Activated naive CD4-positive, alpha-beta T cell treated with anti-CD3 and anti-CD28 coated beads, Interleukin-2, amount 50 U/mL, for 72 hours (primary cell): ENCODE data around the gene MVB12B. TPM values are rescaled to one million over a fixed set of nuclear protein-coding genes. Genes with fewer than 3 reads are reported as not detected.

Source experiments
- ATAC-seq, 2 donors: fragments of 150-1000 bp; cut with Tn5 transposase; 2 replicates each; pipeline ENCODE4 v1.10.0; 2021; ENCODE audit warnings: mild to moderate bottlenecking in 2 of 2, moderate library complexity in 2 of 2
- DNase-seq, 2 donors: peaks; one replicate each; pipeline ENCODE4 v3.0.0; 2021 to 2022; ENCODE audit warnings: low spot score in 2 of 2
- H3K27ac Mint-ChIP-seq, 2 donors: one replicate each; pipeline ENCODE4 v1.8.0; 2022; ENCODE audit warnings: mild to moderate bottlenecking in 2 of 2, mixed read lengths in 2 of 2
- H3K36me3 Mint-ChIP-seq, 2 donors: one replicate each; pipeline ENCODE4 v1.8.0; 2022; ENCODE audit warnings: mixed read lengths in 2 of 2
- H3K9me3 Mint-ChIP-seq, 2 donors: one replicate each; pipeline ENCODE4 v1.8.0; 2022; ENCODE audit warnings: mixed read lengths in 2 of 2
- total RNA-seq, 2 donors: library from RNA; stranded (reverse); gene quantifications; one replicate each; pipeline ENCODE4 v1.2.3, GENCODE V29; 2022

The MVB12B gene
- total RNA-seq, 2 donors from 2014 or later = 1.4 to 2.3 TPM

DNA sequence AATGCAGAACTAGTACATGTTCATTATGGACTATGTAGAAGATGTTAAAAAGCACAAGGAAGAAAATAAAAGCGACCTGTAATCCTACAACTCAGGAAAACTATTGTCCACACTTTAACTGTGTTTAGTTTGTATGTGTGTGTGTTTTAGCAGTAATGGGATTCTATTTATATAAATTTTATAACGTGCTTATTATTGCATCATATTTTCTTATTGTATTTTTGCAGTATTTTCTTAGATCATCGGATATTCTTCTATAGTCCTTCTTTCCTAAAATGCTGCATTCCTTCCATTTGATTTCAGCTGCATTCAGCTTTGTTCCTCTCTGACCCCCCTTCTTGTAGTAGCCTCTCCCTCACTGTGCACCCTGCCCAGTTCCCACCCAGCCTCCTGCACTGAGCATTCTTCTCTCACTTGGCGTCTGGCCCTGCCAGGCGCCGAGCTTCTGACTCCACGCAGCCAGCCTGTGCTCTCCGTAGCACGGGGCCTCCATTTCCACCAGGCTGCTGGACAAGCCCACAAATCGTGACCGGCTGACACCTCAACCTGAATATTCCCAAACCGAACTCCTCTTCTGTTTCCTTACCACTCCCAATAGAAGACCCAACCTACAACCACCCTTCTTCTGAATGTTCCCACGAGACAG lies 39.9 kb downstream of the MVB12B start:
- H3K9me3 Mint-ChIP-seq = peaks cover 12 to 21% of the 10 kb centered on the region in 2 donors
- DNase-seq (no peak), ATAC-seq (no peak)
- H3K27ac Mint-ChIP-seq = no peak overlapping the region
- peaks cover 9 to 22% of the 10 kb centered on the region in 2 donors for H3K36me3 Mint-ChIP-seq

DNA sequence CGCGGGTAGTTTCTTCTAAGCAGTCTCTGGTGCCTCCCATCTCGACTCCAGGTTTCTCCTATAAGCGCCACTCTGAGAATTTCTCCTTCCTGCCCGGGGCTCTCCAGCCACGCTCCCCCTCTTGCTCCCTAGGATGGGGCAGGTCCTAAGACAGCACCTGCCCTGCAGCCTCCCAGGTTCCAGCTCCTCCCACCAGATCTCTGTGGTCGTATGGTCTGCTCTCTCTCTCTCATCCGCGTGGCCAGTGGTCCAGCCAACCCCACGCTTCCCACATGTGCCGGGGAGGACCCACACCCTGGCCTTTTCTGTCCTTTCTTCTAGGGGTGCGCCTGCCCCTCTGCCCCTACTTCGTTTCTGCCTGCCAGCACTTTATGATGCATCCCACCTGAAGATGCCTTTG lies 40.5 kb downstream of the MVB12B start:
- Mint-ChIP-seq H3K9me3 (peaks cover 7 to 15% of the 10 kb centered on the region in 2 donors), H3K27ac (no peak overlapping the region), H3K36me3 (peaks cover 9 to 15% of the 10 kb centered on the region in 2 donors)
- DNase-seq (no peak), ATAC-seq (no peak)

DNA sequence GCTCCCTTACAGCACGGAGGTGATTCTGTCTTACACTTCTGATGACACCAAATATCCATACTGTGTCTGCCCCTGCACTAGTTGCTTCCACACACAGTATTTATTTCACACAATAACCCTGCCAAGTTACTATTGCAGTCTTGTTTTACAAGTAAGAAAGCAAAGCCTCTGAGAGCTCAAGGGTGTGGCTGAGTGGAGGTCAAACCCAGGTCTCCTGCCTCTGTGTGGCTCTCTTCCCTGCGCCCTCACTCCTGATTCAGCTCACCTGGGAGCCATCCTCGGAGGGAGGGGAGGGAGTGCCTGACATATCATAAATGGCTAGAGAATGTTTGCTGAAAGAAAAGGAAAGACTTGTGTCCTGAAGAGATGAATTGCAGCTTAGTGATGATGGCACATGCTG lies 41.0 kb downstream of the MVB12B start:
- DNase-seq (no peak), ATAC-seq (no peak)
- H3K9me3 Mint-ChIP-seq = peaks cover 3 to 11% of the 10 kb centered on the region in 2 donors
- H3K36me3 Mint-ChIP-seq = peaks cover 9 to 11% of the 10 kb centered on the region in 2 donors
- no peak overlapping the region for H3K27ac Mint-ChIP-seq

DNA sequence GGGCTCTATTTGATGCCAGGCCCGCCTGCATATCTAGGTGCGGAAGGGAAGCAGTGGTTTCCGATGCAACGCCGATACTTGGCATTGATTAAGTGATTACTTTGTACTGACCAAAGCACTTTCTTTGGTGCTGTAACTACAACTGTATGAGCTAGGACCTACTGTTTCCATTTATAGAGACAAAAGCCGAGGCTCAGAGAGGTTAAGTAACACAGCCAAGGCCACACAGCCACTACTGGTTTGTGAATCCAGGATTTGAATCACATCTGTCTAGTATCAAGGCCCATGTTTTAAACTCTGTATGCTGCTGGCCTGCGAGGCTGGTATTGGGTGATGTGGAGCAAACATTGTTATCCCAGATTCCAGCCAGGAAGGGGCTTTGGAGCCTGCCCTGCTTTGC lies 41.4 kb downstream of the MVB12B start:
- no peak overlapping the region for H3K27ac Mint-ChIP-seq
- peaks cover 9% of the 10 kb centered on the region in 2 donors for H3K36me3 Mint-ChIP-seq
- H3K9me3 Mint-ChIP-seq = peaks cover 3 to 11% of the 10 kb centered on the region in 2 donors
- no peak for DNase-seq
- no peak for ATAC-seq

DNA sequence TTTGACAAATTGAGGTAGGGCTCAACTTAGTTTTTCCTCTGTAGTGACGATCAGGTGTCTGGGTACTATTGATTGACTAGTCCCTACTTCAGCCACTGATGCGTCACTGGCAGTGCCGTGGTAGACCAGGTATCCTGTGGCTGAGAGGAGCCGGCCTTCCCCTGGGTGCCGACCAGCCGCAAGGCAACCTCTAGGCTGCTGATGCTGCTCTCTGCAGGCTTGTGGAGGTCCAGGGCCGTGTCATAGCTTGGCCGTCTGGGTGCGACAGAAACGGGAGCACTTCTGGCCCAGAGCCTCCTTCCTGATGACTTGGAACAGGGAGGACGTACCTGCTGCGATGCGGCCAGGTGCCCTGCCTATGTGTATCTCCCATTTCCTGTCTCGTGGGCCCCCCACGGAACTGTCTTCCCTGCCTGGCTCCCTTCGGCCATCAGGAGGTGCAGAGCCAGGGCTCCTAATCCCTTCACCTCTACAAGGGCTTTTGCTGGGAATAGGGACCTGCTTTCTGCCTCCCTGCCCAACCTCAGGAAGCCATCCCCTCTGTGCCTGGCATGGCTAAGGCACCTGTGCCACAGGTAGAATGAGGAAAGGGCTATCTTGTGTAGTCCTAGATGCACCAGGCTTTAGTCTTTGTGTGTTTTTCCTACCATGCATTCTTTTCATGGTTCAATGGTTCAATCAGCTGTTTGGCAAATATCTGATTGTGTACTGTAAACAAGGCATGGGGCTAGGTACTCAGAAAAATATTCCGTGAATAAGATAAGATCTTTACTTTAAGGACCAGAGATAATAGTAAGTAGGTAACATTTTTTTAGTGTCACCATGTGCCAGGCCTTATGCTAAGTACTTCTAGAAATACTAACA lies 44.6 kb downstream of the MVB12B start:
- DNase-seq = no peak
- no peak overlapping the region for H3K27ac Mint-ChIP-seq
- H3K36me3 Mint-ChIP-seq = no peaks in the 10 kb centered on the region
- no peak for ATAC-seq
- no peaks in the 10 kb centered on the region for H3K9me3 Mint-ChIP-seq

DNA sequence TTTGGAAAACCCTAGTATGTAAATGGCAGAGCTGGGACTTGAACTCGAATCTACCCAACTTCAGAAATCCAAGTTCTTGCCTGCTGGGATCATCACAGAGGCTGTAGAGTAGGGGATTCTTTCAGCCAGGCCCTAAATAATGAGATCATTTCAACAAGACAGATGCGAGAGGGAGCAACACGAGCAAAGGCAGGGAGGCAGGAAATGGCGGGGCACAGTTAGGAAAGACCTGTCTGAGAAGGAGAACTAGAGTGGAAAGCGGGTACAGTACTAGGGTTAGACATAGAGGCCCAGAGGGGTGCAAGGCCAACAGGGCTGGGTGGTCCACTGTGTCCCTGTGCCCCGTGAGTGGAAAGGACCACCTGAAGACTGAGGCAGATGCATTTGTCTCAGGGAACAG lies 46.1 kb downstream of the MVB12B start:
- no peaks in the 10 kb centered on the region for H3K36me3 Mint-ChIP-seq
- H3K27ac Mint-ChIP-seq = no peak overlapping the region
- no peak for DNase-seq
- no peaks in the 10 kb centered on the region for H3K9me3 Mint-ChIP-seq
- ATAC-seq = no peak

DNA sequence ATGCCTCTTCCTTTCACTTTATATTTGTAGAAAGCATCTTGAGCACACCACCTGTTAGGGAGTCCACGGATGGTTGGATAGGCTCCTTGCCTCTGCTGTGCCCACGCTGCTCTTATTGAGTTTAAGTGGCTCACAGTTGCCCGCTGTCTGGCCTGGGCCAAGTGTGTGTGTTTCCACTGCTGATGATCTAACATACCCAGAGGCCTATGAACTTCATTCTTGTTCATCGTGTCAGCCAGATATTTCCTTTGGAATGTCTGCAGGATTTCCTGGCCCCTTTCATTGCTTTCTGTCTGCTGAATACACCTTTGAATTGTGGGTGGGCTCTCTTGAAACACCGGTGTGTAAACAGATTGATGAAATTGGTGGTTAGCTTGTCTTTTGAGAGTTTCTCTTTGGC lies 46.6 kb downstream of the MVB12B start:
- no peaks in the 10 kb centered on the region for H3K36me3 Mint-ChIP-seq
- H3K27ac Mint-ChIP-seq = no peak overlapping the region
- no peak for ATAC-seq
- no peaks in the 10 kb centered on the region for H3K9me3 Mint-ChIP-seq
- no peak for DNase-seq

DNA sequence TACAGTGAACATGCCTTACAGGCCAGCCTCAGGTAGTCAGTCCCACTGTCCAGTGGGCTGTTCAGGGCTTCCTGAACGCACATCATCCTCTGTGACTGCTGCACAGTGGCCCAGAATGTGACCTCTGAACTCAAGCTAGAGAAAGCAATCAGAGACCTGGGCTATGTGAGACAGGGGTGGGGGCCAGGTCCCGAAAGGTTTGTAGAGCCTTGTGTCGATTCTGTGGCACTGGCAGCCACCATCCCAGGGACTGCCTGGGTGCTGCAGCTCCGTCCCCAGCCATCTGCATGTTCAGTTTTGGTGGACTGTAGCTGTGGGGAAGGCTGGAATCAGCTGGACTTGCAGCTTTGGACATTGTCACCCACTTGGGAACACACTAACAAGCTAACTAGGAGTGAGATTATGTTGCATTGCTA lies 47.7 kb downstream of the MVB12B start:
- H3K27ac Mint-ChIP-seq = no peak overlapping the region
- no peaks in the 10 kb centered on the region for H3K36me3 Mint-ChIP-seq
- no peak for DNase-seq
- no peaks in the 10 kb centered on the region for H3K9me3 Mint-ChIP-seq
- ATAC-seq = no peak

DNA sequence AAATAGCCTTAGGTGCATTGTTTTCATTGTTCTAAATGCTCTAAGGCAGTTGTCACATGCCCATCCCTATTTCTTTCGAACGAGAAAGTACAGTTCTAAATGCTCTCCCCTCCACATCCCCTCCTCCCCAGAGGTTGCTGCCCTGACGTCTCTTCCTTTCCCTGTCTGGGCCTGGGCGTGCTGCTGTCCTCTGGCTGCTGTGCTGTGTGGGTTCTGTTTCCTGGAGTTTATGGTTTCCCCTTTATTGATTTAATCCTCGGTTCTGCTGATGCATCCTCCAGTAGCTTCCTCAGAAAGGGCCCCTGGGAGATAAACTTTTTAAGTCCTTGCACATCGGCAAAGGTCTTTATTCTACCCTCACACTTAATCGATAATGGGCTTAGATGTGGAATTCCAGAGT lies 48.8 kb downstream of the MVB12B start:
- Mint-ChIP-seq H3K36me3 (no peaks in the 10 kb centered on the region), H3K9me3 (no peaks in the 10 kb centered on the region), H3K27ac (no peak overlapping the region)
- DNase-seq (no peak), ATAC-seq (no peak)

DNA sequence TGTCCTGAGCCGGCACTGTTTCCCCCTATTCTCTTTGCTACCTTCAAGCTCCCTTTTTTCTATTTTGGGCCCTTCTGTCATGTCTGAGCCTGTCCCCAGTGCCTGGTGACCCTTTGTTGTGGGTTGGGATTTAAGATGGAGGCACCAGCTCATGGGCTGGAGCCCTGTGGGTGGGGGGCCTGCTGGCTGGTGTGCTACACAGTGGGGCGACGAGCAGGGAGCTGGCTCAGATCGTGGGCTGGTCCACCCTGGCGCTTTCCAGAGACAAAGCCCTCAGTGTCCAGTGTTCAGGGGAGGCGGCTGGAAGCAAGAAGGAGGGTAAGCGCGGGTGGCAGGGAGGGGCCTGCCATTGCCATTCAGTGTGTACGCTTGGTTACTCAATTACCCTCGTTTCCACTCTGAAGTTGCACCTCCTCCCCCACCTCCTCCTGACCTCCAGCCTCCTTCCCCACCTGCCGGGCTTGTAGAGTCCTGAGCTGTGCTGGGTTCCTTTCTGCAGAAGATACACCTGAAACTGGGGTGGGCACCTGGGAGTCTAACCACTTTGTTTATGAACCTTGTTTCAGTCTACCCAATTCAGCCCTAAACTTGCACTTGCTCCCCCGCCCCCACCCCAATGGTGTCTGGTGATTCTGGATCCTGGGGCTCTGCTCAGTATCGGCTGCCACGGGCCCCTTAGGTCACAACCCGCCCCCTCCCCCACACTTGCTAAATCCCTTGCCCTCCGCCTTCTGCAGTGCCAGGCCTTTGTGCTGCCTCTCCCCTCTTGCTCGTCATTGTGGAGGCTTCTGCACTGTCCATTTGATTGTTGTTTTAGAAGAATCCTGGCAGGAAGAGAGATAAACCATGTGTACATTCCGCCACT lies 49.9 kb downstream of the MVB12B start:
- Mint-ChIP-seq H3K27ac (no peak overlapping the region), H3K9me3 (no peaks in the 10 kb centered on the region), H3K36me3 (no peaks in the 10 kb centered on the region)
- ATAC-seq (no peak), DNase-seq (no peak)

DNA sequence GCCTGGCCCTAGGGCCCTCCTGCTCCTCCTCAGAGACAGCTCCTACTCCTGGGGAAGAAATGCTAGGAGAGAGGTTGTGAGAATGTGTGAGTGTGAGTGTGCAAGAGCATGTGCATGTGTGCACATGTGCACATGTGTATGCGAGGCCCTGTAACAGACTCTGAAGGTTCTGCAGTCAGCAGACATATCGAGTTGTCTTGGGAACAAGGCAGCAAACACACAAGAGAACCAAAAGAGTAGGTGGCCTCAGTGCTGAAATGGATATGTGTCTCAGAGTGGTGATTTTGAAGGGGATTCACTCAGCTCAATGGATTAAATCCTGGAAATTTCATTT lies 50.5 kb downstream of the MVB12B start:
- ATAC-seq = no peak
- Mint-ChIP-seq H3K27ac (no peak overlapping the region), H3K9me3 (no peaks in the 10 kb centered on the region), H3K36me3 (no peaks in the 10 kb centered on the region)
- DNase-seq = no peak

DNA sequence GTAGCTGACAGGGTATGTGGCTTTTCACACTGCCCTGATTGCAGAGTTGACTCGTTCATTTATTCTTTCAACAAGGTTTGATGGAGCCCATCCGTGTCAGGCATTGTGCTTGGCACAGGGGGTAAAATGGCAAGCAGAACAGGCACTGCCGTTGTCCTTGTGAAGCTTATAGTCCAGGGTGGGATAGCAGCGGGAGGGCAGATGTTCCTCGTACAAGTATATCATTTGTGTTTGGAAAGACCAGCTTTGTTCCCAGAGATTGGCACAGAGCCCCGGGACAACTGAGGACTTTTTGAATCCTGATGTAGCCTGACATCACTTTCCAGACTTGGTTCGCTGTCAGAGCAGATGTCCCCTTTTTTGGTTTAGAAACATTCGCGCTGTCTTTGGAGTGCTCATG lies 50.9 kb downstream of the MVB12B start:
- no peak for ATAC-seq
- DNase-seq = no peak
- Mint-ChIP-seq H3K27ac (no peak overlapping the region), H3K36me3 (no peaks in the 10 kb centered on the region), H3K9me3 (no peaks in the 10 kb centered on the region)

DNA sequence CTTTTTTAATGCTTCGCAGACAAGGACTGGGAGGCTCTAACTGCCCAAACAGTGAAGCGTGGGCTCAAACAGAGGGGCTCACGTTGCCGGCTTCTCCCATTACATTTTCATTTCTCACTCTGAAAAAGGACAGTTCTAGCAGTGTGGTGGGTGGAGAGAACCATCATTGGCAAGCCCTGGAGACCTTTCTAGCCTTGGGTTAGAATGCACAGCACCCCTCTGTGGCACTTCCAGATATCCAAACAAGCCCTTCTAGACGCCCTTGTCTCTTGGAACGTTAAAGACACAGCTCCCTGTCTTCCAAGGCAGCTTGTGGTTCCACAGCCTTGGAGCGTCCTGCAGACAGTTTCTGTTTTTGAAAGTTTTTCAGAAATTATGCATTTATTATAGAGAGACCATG lies 52.1 kb downstream of the MVB12B start:
- Mint-ChIP-seq H3K36me3 (no peaks in the 10 kb centered on the region), H3K27ac (no peak overlapping the region), H3K9me3 (no peaks in the 10 kb centered on the region)
- no peak for ATAC-seq
- no peak for DNase-seq

DNA sequence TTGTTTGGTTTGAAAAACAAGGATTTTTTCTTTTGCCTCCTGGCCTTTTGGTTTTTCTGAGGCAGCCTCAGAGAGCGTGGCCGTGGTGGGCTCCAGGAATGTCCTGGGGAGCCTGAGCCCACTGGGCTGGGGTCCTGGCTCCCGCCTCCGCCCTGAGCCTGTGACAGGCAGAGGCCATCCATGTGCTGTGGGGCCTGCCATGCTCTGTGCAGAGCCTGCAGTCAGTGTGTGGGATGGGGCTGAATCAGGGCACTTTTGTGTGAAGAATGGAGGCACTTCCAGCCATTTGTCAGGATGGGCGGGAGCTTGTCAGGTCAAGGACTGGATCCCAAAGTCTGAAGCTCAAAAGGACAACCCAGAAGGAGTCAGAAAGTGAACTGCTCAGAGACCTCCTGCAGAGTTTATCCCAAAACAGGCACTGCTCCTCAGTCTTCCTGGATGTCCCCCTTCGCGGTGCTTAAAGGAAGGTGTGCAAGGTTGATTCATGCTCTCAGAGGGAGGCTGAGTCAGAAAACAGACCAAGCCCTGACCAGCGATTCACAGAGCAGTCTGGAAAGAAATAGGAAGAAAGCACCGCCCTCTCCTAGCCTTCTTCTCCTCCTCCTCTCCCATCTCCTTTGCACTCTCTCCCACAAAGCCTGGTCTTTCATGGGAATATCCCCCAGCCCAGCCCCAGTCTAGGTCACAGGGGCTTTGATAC lies 53.2 kb downstream of the MVB12B start:
- Mint-ChIP-seq H3K27ac (no peak overlapping the region), H3K9me3 (no peaks in the 10 kb centered on the region), H3K36me3 (no peaks in the 10 kb centered on the region)
- DNase-seq (no peak), ATAC-seq (no peak)

DNA sequence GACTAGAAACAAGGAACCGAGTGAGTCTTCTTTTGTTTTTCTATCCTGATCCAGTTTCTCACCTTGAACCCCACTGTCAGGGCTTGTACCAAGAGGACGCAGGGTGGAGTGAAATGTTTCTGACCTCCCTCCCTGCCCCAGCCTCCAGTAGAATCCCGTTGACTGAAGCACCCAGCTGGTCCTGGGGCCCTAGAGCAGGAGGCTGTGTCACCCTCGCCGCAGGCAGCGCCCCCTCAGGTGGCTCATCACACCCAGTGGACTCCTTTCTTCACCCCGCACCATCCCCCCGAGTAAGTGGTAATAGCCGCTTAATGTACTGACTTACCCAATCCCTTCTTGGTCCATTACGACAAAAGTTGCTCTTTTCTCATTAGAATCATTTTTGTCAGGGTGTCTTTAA lies 53.8 kb downstream of the MVB12B start:
- DNase-seq (no peak), ATAC-seq (no peak)
- Mint-ChIP-seq H3K9me3 (no peaks in the 10 kb centered on the region), H3K36me3 (no peaks in the 10 kb centered on the region), H3K27ac (no peak overlapping the region)

DNA sequence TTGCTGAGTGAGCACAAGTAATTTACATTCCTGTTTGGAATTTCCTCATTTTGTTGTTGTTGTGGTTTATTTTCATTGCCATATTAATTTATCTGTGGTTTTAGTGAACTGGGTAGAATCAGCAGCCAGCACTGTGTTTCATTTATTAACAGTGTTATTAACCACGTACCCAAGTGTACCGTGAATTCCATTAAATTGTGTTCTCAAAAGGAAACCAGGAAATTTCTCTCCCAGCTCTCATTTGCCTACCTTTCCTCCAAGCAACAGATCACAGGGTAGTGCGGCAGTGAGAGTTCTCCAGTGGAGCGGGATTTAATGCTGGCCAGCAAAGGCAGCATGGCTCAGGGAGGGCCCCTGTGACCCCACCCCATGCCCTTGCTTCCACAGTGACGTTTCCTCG lies 54.6 kb downstream of the MVB12B start:
- DNase-seq (no peak), ATAC-seq (no peak)
- Mint-ChIP-seq H3K36me3 (no peaks in the 10 kb centered on the region), H3K27ac (no peak overlapping the region), H3K9me3 (no peaks in the 10 kb centered on the region)
